ENCODE measurements around the gene AK8. TPM values are rescaled to one million over a fixed set of nuclear protein-coding genes. Genes with fewer than 3 reads are reported as not detected.

Gene AK8
- polyA plus RNA-seq, 1 of the 3 experiments (the other 2 are of a cell fraction): 0.77 TPM

- Histone ChIP-seq H2AFZ (ENCODE audit: low read depth) (no peak overlapping the region), H3K4me1 (ENCODE audit: control insufficient read depth in 1 of 2, insufficient read depth in 2 of 2, low read depth in 1 of 2, low read length in 1 of 2) (peaks cover 0 to 7% of the 10 kb centered on the region in 2 experiments; a peak in 1 of 4 replicates), H3K9me2 (no peaks in the 10 kb centered on the region), H4K20me1 (ENCODE audit: insufficient read depth) (no peaks in the 10 kb centered on the region), H3K79me2 (ENCODE audit: insufficient read depth) (no peaks in the 10 kb centered on the region; the same call in 1 of the 2 replicates), H3K27ac (ENCODE audit: low read depth in 2 of 2, low read length in 1 of 2) (no peak overlapping the region), H3K27me3 (ENCODE audit: insufficient read depth) (no peaks in the 10 kb centered on the region), H3K4me3 (ENCODE audit: low read depth in 2 of 2, low read length in 1 of 2) (no peak overlapping the region), H3K9me3 (no peaks in the 10 kb centered on the region), H3K4me2 (no peak overlapping the region), H3K36me3 (replicated peaks in 1 of 2; ENCODE audit: control insufficient read depth in 1 of 2, insufficient read depth in 2 of 2, low read length in 1 of 2) (no peaks in the 10 kb centered on the region), H3K9ac (no peak overlapping the region), H3F3A (replicated peaks; ENCODE audit: insufficient read depth) (no peaks in the 10 kb centered on the region)
- WGBS (ENCODE audit: low lambda C conversion rate): 72% methylated on average over 3 of the region's 5 CpGs
- DNase-seq: no peak
- ChIA-PET POLR2A (no interaction called here), CTCF (interaction anchor here (1.0 kb wide), 1 partner anchor 26 kb away, joined by 4 read pairs; no protein-coding TSS in a partner anchor)
- TF ChIP-seq RCOR1 (IDR thresholded peaks at IDR 0.05; ENCODE audit: low read length) (no peak), EZH2phosphoT487 (IDR thresholded peaks at IDR 0.05; ENCODE audit: borderline replicate concordance, low read depth) (no peak), PBX3 (IDR thresholded peaks at IDR 0.05) (no peak), IRF3 (IDR thresholded peaks at IDR 0.05; ENCODE audit: low read depth, low read length) (no peak), POLR2AphosphoS5 (IDR thresholded peaks at IDR 0.05; ENCODE audit: low read depth, low read length) (no peak), ELF1 (IDR thresholded peaks at IDR 0.05) (no peak), EP300 (IDR thresholded peaks at IDR 0.05; ENCODE audit: borderline replicate concordance in 1 of 2, low read depth in 1 of 2, low read length in 1 of 2) (no peak), MEF2A (IDR thresholded peaks at IDR 0.05; ENCODE audit: borderline replicate concordance, low read depth) (no peak), TEAD4 (IDR thresholded peaks at IDR 0.05; ENCODE audit: borderline replicate concordance, insufficient read depth) (no peak), NFIC (IDR thresholded peaks at IDR 0.05; ENCODE audit: borderline replicate concordance) (no peak), GABPA (IDR thresholded peaks at IDR 0.05; ENCODE audit: low read depth) (no peak), ZBTB33 (IDR thresholded peaks at IDR 0.05; ENCODE audit: borderline replicate concordance, low read depth) (no peak), FOSL2 (IDR thresholded peaks at IDR 0.05; ENCODE audit: borderline replicate concordance, low read depth) (no peak), FOXJ3 (CRISPR knock-in tag; IDR thresholded peaks at IDR 0.05) (no peak), RAD21 (IDR thresholded peaks at IDR 0.05; ENCODE audit: low read length) (no peak), TAF1 (IDR thresholded peaks at IDR 0.05; ENCODE audit: borderline replicate concordance, low read depth, low read length) (no peak), TCF12 (IDR thresholded peaks at IDR 0.05) (no peak), NRF1 (IDR thresholded peaks at IDR 0.05; ENCODE audit: low read depth, low read length) (no peak), USF2 (IDR thresholded peaks at IDR 0.05; ENCODE audit: borderline replicate concordance, low read depth, low read length) (no peak), MXI1 (IDR thresholded peaks at IDR 0.05; ENCODE audit: low read depth, low read length) (no peak)
Measured at GRCh38 chr9:132875159-132875558, 2.9 kb downstream of the AK8 start.
